Colonic mucosa (tissue), 4 donors: Measurements from ENCODE around the gene RAB18. TPM values are rescaled to one million over a fixed set of nuclear protein-coding genes. Genes with fewer than 3 reads are reported as not detected.

ENCODE experiments used
- DNase-seq: peaks from one replicate; pipeline ENCODE4 v3.0.0-alpha.2; 2020
- H3K27ac ChIP-seq: fragments of 200-600 bp; one replicate; pipeline ENCODE4 v1.8.0; 2021
- H3K27me3 ChIP-seq: fragments of 200-600 bp; one replicate; pipeline ENCODE4 v1.8.0; 2021
- H3K36me3 ChIP-seq: fragments of 200-600 bp; one replicate; pipeline ENCODE4 v1.8.0; 2021
- H3K4me1 ChIP-seq: fragments of 200-600 bp; one replicate; pipeline ENCODE4 v1.8.0; 2021; ENCODE audit warnings: mild to moderate bottlenecking
- H3K4me3 ChIP-seq: fragments of 200-600 bp; one replicate; pipeline ENCODE4 v1.8.0; 2021
- H3K9ac ChIP-seq, 2 donors: one replicate each; pipeline ENCODE4 v1.7.0; 2013; ENCODE audit warnings: control low read depth in 2 of 2, low read depth in 2 of 2, low read length in 2 of 2
- H3K9me3 ChIP-seq: fragments of 200-600 bp; one replicate; pipeline ENCODE4 v1.8.0; 2021
- intact Hi-C: fragments of 100-400 bp; cut with DNase I; formaldehyde crosslinking; loops from one replicate; pipeline ENCODE4 v1.14.1; 2022
- total RNA-seq, 2 donors: library from RNA; stranded (reverse); fragmentation: NEBNext Ultra II Directional in 1 of 2; extraction: Animal tissue kit (Norgen Biotek cat#: 25700) in 1 of 2; gene quantifications; one replicate each; pipeline ENCODE4 v1.2.1, GENCODE V29; 2021
- TF ChIP-seq, protein P1 (sequence below): fragments of 200-600 bp; IDR thresholded peaks from one replicate; pipeline ENCODE4 v1.8.0; 2022; ENCODE audit warnings: antibody characterized with exemption, mild to moderate bottlenecking
- donor health status: healthy.
- donor health status: DM: no; HTN: no; CAD: no.
- donor health status: DM: no; HTN: no; CAD: no.

RAB18 gene
- total RNA-seq, 2 donors from 2014 or later: 79.2 to 114 TPM

- Histone ChIP-seq H3K36me3 (no peaks in the 10 kb centered on the region), H3K4me1 (no peaks in the 10 kb centered on the region), H3K27me3 (no peaks in the 10 kb centered on the region), H3K4me3 (no peak overlapping the region), H3K27ac (no peak overlapping the region), H3K9me3 (no peaks in the 10 kb centered on the region), H3K9ac (no peak overlapping the region)
- TF ChIP-seq, protein P1, sequence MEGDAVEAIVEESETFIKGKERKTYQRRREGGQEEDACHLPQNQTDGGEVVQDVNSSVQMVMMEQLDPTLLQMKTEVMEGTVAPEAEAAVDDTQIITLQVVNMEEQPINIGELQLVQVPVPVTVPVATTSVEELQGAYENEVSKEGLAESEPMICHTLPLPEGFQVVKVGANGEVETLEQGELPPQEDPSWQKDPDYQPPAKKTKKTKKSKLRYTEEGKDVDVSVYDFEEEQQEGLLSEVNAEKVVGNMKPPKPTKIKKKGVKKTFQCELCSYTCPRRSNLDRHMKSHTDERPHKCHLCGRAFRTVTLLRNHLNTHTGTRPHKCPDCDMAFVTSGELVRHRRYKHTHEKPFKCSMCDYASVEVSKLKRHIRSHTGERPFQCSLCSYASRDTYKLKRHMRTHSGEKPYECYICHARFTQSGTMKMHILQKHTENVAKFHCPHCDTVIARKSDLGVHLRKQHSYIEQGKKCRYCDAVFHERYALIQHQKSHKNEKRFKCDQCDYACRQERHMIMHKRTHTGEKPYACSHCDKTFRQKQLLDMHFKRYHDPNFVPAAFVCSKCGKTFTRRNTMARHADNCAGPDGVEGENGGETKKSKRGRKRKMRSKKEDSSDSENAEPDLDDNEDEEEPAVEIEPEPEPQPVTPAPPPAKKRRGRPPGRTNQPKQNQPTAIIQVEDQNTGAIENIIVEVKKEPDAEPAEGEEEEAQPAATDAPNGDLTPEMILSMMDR: no peak
- DNase-seq: no peak
- intact Hi-C loops: no loop called here
Measured at GRCh38 chr10:27529010-27529783, 25.1 kb downstream of the RAB18 start.

- H3K27me3 ChIP-seq: no peaks in the 10 kb centered on the region
- H3K36me3 ChIP-seq: no peaks in the 10 kb centered on the region
- H3K4me3 ChIP-seq: no peak overlapping the region
- no peaks in the 10 kb centered on the region for H3K4me1 ChIP-seq
- no peaks in the 10 kb centered on the region for H3K9me3 ChIP-seq
- H3K27ac ChIP-seq: no peak overlapping the region
- H3K9ac ChIP-seq: no peak overlapping the region
- TF ChIP-seq, protein P1: no peak
- intact Hi-C loops: no loop called here
- no peak for DNase-seq
Measured at GRCh38 chr10:27530477-27530876, 26.4 kb downstream of the RAB18 start.

- intact Hi-C loops: no loop called here
- TF ChIP-seq, protein P1: no peak
Measured at GRCh38 chr10:27531336-27531847, 27.3 kb downstream of the RAB18 start.

GRCh38 chr10:27534161-27534700, 30.1 kb downstream of the RAB18 start:
- H3K4me1 ChIP-seq: no peaks in the 10 kb centered on the region
- no peak overlapping the region for H3K27ac ChIP-seq
- no peak overlapping the region for H3K4me3 ChIP-seq
- H3K9ac ChIP-seq: no peak overlapping the region
- no peaks in the 10 kb centered on the region for H3K27me3 ChIP-seq
- H3K36me3 ChIP-seq: no peaks in the 10 kb centered on the region
- TF ChIP-seq, protein P1: no peak
- no peaks in the 10 kb centered on the region for H3K9me3 ChIP-seq
- DNase-seq: no peak
- intact Hi-C loops: no loop called here

More at GRCh38 chr10:27531336-27531847, 27.3 kb downstream of the RAB18 start:
- no peaks in the 10 kb centered on the region for H3K4me1 ChIP-seq
- H3K27me3 ChIP-seq: no peaks in the 10 kb centered on the region
- no peak overlapping the region for H3K9ac ChIP-seq
- H3K36me3 ChIP-seq: no peaks in the 10 kb centered on the region
- no peak overlapping the region for H3K27ac ChIP-seq
- DNase-seq: no peak
- no peaks in the 10 kb centered on the region for H3K9me3 ChIP-seq
- H3K4me3 ChIP-seq: no peak overlapping the region

GRCh38 chr10:27535317-27535716, 31.2 kb downstream of the RAB18 start:
- intact Hi-C loops: no loop called here
- H3K27me3 ChIP-seq: no peaks in the 10 kb centered on the region
- H3K9me3 ChIP-seq: no peaks in the 10 kb centered on the region
- H3K4me3 ChIP-seq: no peak overlapping the region
- H3K4me1 ChIP-seq: no peaks in the 10 kb centered on the region
- DNase-seq: no peak
- TF ChIP-seq, protein P1: no peak
- no peak overlapping the region for H3K9ac ChIP-seq
- no peaks in the 10 kb centered on the region for H3K36me3 ChIP-seq
- H3K27ac ChIP-seq: no peak overlapping the region
